Activated naive CD8-positive, alpha-beta T cell treated with anti-CD3 and anti-CD28 coated beads, Interleukin-2, amount 50 U/mL, for 16 hours (primary cell): ENCODE measurements around the gene APBB3.
A peak's percentile ranks its signal among the peaks of the same experiment; 100 is the strongest.

Experiments
- DNase-seq: peaks from one replicate; pipeline ENCODE4 v3.0.0-alpha.2; 2020; ENCODE audit warnings: low read depth, low spot score

APBB3 gene

DNA sequence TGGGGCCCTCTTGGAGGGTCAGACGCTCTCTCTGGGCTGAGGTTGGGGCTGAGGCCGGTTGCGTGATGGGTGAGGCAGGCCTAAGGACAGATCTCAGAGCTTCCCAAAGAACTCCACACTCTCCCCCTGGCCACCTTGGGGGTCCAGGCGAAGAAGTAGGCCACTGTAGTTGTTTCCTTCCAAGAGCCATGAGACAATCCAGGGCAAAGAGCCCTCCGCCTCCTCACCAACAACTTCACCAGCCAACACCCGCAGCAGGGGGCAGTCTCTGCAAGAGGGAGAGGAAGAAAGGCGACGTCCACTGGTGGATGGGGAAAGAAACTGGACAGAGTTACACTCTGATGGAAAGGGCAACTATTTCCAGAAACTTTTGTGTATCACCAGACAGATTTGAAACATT, 10.9 kb upstream of the APBB3 start:
- DNase-seq = no peak

DNA sequence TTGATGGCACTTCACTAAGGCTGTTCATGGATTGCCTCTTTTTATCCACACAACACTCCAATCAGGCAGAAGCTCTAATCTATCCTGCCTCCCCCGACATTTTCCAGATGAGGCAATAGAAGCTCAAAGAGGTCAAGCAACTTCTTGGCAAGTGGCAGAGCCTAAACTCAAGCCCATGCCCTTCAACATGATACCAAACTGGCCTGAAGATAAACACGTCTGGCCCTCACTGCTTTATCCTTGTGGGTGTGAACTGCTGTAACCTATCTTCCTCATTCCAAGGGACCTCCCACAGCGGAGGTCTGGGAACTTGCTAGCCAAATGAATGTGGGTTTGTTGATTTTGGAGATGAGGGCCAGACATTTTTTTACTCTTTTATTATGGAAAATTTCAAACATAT, 9.8 kb upstream of the APBB3 start:
- no peak for DNase-seq

DNA sequence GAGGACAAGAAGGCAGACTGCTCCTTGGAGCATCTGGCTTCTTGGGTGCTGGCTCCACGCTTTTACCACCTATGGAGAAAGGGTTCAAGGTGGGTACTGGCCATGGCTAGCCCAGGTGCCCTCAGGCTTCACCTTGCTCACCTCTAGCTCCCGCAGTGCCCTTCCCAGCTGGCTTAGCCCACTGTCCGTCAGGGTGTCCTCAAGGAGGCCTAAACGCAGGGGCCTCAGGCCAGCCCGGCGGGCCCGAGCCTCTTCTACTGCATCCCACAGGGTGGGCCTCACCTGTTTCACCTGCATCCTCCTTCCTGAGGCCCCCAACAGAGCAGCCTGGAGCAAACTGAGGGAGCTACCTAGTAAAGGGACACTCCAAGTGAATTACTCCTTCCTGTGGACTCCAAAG, 9.3 kb upstream of the APBB3 start:
- no peak for DNase-seq

DNA sequence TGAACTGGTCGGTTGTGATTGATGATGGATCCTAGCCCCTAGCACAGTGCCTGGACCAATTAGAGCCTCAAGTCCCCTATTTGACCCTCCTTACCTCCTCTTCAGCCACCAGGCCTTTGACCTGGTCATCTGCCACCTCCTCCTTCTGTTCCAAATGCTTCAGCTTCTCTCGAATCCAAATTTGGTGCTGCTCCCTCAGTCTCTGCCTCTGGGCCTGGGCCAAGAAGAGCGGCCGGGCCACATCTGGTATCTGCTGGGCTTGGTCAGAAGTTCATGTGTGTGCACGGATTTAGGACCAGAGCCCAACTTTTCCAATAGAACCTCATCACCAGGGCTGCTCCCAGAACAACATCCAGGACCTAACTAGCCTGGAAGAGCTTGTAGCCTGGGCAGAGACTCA, 6.7 kb upstream of the APBB3 start:
- DNase-seq = no peak

DNA sequence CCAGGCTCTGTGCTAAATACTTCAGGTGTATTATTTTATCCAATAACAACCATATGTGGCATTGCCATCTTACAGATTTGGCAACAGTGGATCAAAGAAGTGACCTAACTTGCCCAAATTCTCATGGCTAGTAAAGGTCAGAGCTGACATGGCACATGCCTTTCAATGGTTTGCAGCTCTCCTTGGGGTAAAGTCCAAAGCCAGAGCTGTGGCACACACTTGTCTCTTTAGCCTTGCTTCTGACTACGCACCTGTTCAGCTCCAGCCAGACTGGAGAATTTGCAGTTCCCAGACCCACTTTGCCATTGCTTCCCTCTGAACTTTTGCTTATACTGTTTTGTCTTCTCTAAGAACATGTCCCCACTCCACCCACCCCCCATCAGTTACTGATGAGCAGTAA, 6.1 kb upstream of the APBB3 start:
- no peak for DNase-seq

DNA sequence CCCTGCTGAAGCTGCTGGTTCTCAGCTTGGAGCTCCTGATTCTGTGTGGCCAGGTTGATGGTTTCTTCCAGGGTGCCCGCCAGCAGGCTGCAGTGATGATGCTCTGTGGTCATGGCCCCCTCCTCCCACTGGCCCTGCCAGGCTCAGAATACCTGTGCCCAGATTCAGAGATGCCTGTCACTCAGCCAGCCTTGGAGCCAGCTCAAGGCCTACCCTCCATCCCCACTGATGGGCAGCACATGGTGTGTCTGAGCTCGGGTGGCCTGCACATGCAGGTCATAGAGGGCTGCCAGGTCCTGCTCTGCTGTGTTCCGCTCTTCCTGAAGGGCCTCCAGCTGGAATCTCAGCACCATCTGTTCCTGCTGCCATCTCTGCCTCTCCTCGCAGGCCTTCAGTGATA, 5.7 kb upstream of the APBB3 start:
- no peak for DNase-seq

DNA sequence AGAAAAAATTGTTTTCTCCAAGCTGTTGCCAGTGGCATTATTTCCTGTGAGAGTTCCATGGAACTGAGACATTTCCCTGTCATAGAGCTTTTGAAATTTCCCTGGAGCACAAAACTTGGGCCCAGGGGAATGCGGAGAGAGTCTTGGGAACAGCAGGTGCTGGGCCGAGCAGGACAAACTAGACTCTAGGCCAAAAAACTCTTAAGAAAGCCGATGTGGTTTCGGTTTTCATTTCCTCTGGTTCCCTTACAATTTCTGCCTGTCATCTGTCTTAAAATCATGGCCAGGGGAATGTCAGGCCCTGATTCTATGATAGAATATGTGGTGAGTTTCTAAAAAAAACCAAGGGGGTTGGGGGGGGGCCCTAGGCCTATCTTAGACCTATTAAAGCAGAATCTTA, 4.8 kb upstream of the APBB3 start:
- no peak for DNase-seq

DNA sequence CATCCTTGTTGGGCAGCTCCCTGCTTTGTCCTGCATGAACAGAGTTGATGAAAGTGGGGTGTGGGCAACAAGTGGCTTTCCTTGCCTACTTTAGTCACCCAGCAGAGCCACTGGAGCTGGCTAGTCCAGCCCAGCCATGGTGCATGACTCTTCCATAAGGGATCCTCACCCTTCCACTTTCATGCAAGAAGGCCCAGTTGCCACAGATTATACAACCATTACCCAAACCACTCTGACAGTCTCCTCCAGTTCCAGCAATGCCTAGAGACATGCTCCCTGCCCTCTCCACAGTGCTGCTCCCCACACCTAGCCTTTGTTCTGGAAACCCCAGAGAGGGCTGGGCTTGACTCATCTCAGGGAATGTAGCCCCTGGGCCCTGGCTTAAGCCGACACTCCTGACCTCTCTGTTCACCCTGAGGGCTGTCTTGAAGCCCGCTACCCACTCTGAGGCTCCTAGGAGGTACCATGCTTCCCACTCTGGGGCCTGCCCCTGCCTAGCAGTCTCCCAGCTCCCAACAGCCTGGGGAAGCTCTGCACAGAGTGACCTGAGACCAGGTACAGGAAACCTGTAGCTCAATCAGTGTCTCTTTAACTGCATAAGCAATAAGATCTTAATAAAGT, 4.2 kb upstream of the APBB3 start:
- no peak for DNase-seq

DNA sequence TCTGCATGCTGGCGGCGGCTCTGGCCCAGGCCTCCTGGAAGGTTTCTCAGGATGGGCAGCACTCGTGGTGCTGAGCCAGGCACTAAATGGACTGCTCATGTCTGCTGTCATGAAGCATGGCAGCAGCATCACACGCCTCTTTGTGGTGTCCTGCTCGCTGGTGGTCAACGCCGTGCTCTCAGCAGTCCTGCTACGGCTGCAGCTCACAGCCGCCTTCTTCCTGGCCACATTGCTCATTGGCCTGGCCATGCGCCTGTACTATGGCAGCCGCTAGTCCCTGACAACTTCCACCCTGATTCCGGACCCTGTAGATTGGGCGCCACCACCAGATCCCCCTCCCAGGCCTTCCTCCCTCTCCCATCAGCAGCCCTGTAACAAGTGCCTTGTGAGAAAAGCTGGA, 3.5 kb upstream of the APBB3 start:
- no peak for DNase-seq

DNA sequence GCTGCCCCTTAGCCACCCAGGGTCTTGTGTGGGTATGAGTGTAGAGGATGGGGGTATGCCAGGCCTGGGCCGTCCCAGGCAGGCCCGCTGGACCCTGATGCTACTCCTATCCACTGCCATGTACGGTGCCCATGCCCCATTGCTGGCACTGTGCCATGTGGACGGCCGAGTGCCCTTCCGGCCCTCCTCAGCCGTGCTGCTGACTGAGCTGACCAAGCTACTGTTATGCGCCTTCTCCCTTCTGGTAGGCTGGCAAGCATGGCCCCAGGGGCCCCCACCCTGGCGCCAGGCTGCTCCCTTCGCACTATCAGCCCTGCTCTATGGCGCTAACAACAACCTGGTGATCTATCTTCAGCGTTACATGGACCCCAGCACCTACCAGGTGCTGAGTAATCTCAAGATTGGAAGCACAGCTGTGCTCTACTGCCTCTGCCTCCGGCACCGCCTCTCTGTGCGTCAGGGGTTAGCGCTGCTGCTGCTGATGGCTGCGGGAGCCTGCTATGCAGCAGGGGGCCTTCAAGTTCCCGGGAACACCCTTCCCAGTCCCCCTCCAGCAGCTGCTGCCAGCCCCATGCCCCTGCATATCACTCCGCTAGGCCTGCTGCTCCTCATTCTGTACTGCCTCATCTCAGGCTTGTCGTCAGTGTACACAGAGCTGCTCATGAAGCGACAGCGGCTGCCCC, 2.9 kb upstream of the APBB3 start:
- DNase-seq = no peak

DNA sequence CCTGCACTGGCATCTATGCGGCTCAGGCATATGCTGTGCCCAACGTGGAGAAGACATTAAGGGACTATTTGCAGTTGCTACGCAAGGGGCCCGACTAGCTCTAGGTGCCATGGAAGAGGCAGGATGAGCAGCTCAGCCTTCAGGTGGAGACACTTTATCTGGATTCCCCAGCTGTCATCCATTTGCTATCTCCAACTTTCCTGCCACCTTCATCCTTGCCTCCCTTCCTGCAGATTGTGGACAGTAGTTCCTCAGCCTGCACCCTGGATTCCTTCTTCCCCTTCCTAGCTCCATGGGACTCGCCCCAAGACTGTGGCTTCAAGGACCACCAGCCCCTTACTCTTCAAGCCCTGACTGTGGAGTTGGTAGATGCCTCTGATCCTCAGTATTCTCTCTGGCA, 2.3 kb upstream of the APBB3 start:
- DNase-seq = no peak

DNA sequence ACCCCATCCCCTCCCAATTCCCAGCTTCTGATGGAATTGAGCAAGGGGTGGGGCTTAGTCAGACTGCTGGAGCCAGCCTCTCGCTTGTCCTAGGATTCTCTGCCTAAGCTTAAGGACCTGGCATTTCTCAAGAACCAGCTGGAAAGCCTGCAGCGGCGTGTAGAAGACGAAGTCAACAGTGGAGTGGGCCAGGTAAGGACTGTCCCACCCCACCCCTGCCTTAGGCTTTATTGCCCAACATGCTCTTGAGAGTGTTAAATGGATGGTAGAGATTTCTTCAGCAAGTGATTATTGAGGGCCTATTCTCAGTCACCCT, 1.3 kb upstream of the APBB3 start:
- no peak for DNase-seq

DNA sequence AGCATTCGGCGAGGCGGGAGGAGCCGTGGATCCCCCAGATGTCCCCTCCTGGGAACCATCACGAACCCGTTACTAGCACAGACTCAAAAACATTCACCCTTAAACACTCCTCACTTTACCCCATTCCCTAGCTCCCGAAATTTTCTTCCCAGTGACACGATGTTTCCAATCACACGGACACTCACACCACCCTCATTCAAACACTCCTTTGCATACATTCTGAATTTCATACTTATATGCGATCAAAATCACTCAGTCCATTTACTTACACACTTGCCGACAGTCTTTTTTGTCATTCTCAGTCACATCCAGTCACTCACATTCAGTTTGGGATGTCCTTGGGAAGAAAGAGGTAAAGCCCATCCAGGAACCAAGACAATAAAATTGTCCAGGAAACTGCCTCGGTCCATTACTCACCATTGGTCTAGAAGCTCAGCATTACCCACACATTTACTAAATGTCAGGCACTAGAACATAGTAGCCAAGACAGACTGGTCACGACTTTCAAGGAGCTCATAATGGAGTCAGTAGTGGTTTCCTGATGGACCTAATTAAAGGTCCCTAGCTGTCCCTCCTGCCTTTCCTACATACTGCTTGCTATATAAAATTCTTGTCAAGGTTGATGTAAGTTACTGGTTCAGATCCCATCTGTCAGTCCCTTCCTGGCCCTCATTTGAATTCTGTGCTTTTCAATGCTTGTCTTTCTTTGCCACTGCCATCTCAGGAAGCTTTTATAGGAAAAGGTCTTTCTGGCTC, 804 bp upstream of the APBB3 start:
- DNase-seq = no peak

DNA sequence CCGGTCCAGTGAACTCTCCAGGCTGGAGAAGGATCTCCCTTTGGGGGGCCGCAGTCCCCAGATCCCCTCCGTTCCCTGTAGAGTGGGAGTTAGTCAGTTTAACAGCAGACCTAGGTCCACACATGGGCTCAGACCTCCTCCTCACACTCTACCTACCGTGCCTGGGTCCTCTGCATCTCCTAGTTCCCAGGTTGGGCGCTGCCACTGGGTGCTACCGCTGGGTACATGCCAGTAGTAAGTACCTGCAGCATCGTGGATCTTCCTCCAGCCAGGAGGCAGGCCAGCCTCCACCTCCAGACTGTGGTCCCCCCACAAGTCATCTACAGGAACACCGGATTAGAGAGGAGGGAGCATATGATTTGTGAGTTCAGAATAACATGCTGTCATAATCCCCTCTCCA, 802 bp downstream of the APBB3 start:
- no peak for DNase-seq

DNA sequence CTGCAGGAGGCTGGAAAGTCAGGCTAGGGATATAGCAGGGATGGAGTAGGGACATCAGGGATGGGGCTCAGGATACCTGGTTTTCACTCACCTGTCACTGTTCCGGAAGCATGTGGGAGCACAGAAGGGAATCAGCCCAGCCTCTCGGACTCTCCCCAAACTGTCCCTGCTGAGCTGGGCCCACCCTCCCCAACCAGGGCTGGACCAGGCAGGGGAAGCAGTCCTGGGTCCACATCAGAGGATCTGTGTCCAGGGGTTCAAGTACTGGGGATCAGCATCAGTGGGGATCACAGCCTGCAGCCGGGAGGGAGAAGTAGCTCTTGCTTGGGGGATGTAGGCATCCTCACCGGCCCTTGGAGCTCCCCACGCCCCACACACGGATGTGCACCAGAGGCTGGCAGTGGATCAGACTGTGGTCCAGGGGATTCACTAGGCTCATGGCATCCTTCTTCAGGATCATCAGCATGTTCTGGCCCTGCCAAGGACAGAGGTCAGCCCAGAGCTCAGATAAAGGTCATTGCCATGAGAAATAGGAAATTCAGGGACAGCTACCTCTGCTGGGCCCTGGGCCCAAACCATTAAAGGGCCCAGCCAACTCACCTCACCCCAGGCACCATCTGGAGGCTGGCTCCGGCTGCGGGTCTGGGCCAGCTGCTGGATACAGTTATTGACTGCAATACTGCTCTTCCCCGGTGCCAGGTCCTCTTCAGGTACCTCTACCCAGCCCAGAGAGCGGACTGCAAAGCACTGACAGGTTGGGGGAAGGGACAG, 2.5 kb downstream of the APBB3 start:
- DNase-seq = no peak

DNA sequence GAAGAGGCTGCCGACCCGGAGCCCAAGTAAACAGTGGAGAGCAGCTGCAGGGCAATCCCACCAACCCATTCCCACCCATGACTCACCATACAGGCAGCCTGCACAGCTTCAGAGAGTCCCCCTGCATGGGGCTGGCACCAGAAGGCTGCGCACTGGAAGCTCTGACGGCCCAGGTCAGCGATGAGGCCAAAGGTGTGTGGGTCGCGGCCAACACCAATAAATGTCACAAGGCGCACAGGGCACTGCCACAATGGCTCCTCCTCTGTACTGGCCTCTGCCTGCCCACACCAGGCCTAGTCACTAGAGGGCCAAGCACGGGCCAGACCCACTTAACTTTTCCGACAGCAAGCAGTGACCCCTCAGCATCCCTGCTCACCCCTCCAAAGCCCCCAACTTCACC, 4.2 kb downstream of the APBB3 start:
- no peak for DNase-seq

DNA sequence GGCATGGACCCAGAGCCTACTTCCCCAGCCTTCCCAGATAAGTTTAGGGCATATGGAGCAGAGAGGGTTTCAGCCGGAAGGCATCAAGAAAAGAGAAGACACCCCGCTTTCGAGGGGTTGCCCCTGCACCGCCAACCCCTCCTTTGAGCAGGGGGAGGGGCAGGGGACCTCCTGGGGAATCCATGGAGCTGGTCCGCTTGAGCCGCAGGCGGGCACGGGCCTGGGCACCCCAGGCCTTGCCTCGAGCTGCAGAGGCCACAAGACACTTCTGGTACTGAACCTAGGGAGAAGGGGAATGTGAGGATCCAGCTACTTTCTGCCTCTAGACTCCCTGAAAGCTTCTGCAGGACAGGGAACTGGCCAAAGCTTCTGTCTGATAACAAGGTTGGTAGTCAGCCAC, 5.9 kb downstream of the APBB3 start:
- DNase-seq = no peak

DNA sequence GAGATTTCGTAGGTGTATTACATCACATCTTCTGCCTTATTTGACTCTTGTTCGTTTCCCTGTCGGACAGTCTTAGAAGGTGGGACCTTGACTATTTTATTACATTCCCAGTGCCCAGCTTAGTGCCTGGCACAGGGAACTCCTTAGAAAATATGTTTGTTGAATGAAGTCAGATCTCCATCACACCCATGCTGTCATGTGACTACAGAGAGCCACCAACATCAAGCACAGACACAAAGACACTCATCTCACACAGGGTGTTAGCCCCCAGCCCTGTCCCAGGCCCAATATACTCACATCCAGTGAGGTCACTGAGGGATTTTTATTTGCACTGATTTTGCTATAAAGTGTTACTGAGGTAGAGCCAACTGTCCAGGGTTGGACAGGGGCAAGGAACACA, 6.4 kb downstream of the APBB3 start:
- DNase-seq = no peak

DNA sequence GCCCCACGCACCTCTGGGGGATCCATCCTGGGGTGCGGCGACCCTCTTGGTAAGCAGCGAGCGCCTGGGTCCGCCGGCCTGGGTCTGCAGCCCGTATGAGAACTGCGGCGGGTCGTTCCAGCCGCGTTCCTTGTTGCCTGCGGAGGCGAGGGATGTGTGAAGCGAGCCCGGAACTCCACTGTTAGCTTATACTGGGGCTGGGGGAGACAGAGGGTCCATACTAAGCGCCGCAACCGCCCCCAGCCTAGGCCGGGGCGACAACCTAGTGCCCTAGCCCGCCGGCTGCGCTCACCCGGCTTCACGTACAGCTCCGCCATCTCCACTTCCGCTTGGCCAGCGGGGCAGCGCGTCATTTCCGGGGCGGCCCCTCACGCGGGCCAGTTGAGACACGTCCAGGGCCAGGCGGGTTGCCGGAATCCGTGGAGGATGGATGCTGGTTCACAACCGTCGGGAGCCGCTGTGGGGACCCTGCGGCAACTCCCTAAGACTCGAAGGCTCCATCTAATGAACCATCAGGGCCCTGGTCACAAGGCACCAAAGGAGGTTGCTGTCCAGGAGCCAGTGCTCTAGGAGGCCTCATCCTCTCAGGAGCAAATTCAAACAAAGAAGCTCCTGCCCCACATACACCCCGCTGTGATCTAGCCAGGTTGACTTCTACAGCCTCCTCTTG, 7.1 kb downstream of the APBB3 start, which contains the start of gene SRA1:
SRA1 (minus strand) TSS at position 338 of the 670 bp plus-strand sequence; CDS start at position 317, 21 bp downstream.
- DNase-seq = peak; percentile 60

DNA sequence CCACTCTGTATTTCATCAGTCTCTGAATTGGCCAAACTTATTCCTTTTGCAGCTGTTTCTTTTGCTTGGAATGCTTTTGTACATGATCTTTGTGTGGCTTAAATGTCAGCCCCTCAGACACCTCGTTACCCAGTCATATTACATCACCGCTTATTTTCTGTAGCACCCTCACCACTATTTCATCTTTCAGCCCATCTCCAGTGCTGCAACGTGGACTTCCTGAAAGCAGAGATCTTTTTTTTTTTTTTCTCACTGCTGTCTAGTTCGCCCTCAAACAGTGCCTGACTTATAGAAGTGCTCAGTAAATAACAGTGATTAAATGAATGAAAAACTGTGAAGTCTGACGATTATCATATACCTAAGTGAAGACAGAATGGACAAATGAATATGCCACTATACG, 8.0 kb downstream of the APBB3 start:
- no peak for DNase-seq

DNA sequence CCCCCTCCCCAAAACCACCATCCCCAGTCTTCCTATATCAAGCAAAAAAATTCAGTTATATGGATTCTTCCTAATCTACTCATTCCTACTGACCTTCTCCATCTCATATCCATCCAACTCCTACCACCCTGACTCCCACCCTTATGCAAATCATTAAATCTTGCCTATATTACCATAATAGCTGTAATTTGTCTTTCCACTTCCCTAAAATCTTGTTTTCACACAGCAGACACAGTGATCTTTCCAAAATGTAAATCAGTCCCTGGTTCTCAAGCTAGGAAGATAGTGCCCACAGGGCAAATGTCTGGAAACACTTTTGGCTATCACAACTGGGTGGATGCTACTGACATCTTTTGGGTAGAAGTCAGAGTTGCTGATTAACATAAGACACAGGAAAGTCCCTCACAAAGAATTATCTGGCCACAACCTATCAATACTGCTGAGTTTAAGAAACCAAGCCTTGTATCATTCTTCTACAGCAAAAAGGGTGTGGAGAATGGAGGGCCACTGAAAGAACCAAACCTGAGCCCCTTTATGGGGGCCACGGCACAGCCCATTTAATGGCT, 8.6 kb downstream of the APBB3 start:
- no peak for DNase-seq

DNA sequence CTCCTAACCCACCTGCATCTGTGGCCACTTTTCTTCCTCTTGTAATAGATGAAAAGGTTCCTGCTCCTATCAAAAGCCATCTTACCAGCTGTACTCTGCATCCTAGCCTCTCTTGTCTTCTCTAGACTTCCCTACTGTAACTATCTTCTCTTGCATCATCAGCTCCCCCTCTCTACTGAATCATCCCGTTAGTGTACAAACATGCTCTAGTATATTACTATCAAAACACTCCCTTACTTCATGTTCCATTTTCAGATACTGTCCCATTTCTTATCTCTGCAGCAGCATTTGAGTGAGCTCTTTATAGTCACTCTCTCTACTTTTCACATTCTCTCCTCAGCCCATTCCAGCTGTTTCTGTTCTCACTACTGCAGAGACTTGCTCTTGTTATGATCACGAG, 9.9 kb downstream of the APBB3 start:
- no peak for DNase-seq
